Activated naive CD4-positive, alpha-beta T cell treated with anti-CD3 and anti-CD28 coated beads, Interleukin-2, amount 10 ng/mL, durations not matched to agents 7 days and 5 days (primary cell): Measurements from ENCODE around the gene SLC23A2.

Experiments
- CTCF ChIA-PET: fragments of 350-600 bp; sonication (Branson Sonifier 250); formaldehyde crosslinking; loops from one replicate; lab custom pipeline; 2021; ENCODE audit warnings: antibody characterized with exemption; lab: Charles Lee
- DNase-seq: peaks from one replicate; pipeline ENCODE4 v3.0.0-alpha.2; 2020
- H3K27ac Mint-ChIP-seq: one replicate; pipeline ENCODE4 v1.8.0; 2021; ENCODE audit warnings: mild to moderate bottlenecking, moderate library complexity, mixed read lengths
- H3K27me3 Mint-ChIP-seq: one replicate; pipeline ENCODE4 v1.8.0; 2021; ENCODE audit warnings: mild to moderate bottlenecking, mixed read lengths
- H3K36me3 Mint-ChIP-seq: one replicate; pipeline ENCODE4 v1.8.0; 2021; ENCODE audit warnings: mixed read lengths
- H3K4me1 Mint-ChIP-seq: one replicate; pipeline ENCODE4 v1.8.0; 2021; ENCODE audit warnings: mixed read lengths
- H3K4me3 Mint-ChIP-seq: one replicate; pipeline ENCODE4 v1.8.0; 2021; ENCODE audit warnings: mild to moderate bottlenecking, moderate library complexity, mixed read lengths
- H3K9me3 Mint-ChIP-seq: one replicate; pipeline ENCODE4 v1.8.0; 2021; ENCODE audit warnings: mixed read lengths

Gene SLC23A2

GRCh38 chr20:4832469-4832868 lies 168.8 kb downstream of the SLC23A2 start:
- Mint-ChIP-seq H3K36me3 (no peaks in the 10 kb centered on the region), H3K4me3 (no peak overlapping the region), H3K27me3 (peaks cover 41% of the 10 kb centered on the region), H3K9me3 (no peaks in the 10 kb centered on the region), H3K27ac (no peak overlapping the region), H3K4me1 (no peaks in the 10 kb centered on the region)
- DNase-seq: no peak
- CTCF ChIA-PET: interaction anchor here (1.0 to 1.3 kb wide), 2 partner anchors 71 to 123 kb away, joined by 3 read pairs; no protein-coding TSS in a partner anchor

DNA sequence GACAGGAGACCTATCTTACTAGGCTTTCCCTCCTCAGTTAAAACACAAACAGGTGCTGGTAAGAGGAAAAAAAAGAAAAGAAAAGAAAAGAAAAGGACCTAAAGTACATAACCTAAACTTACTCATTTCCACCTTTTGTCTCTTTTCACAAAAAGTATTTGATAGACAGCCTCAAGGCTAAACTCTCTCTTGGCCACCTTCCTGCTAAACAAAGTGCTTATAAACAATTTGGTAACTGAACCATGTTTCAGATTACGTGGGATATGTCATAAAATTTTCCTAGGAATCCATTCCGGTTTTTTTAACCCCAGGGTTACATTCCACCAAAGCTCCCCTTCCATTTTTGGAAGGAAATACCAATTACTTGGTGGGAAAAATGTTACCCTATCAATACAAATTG lies 170.6 kb downstream of the SLC23A2 start:
- Mint-ChIP-seq H3K4me1 (no peaks in the 10 kb centered on the region), H3K9me3 (no peaks in the 10 kb centered on the region), H3K27me3 (peaks cover 29% of the 10 kb centered on the region), H3K36me3 (no peaks in the 10 kb centered on the region), H3K4me3 (no peak overlapping the region), H3K27ac (no peak overlapping the region)
- no peak for DNase-seq
- CTCF ChIA-PET: no interaction called here

DNA sequence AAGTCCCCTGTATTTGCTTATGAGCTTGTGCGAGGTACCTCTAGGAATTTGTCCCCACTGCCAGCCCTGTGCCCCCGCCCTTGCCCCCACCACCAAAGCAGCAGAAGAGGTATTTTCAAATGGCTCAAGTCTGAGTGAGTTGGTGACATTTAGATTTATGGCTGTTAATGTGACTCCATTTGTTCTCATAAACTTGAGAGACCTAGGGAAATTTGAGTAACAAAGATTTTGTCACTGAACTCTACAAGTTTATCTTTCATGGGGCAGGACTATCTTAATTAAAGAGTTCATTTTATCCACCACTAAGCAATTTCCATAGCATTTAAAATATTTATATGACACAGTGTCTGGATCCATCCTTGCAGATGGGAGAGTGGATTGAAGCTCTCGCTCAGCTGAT lies 171.1 kb downstream of the SLC23A2 start:
- peaks cover 25% of the 10 kb centered on the region for H3K27me3 Mint-ChIP-seq

GRCh38 chr20:4829514-4830215 lies 171.6 kb downstream of the SLC23A2 start:
- H3K4me1 Mint-ChIP-seq: no peaks in the 10 kb centered on the region
- DNase-seq: no peak
- H3K9me3 Mint-ChIP-seq: no peaks in the 10 kb centered on the region
- no peak overlapping the region for H3K4me3 Mint-ChIP-seq
- H3K27ac Mint-ChIP-seq: no peak overlapping the region
- H3K27me3 Mint-ChIP-seq: peaks cover 22% of the 10 kb centered on the region
- CTCF ChIA-PET: no interaction called here
- no peaks in the 10 kb centered on the region for H3K36me3 Mint-ChIP-seq

More for the DNA sequence above, 171.1 kb downstream of the SLC23A2 start:
- Mint-ChIP-seq H3K27ac (no peak overlapping the region), H3K9me3 (no peaks in the 10 kb centered on the region), H3K4me1 (no peaks in the 10 kb centered on the region), H3K4me3 (no peak overlapping the region), H3K36me3 (no peaks in the 10 kb centered on the region)
- DNase-seq: no peak
- CTCF ChIA-PET: no interaction called here

DNA sequence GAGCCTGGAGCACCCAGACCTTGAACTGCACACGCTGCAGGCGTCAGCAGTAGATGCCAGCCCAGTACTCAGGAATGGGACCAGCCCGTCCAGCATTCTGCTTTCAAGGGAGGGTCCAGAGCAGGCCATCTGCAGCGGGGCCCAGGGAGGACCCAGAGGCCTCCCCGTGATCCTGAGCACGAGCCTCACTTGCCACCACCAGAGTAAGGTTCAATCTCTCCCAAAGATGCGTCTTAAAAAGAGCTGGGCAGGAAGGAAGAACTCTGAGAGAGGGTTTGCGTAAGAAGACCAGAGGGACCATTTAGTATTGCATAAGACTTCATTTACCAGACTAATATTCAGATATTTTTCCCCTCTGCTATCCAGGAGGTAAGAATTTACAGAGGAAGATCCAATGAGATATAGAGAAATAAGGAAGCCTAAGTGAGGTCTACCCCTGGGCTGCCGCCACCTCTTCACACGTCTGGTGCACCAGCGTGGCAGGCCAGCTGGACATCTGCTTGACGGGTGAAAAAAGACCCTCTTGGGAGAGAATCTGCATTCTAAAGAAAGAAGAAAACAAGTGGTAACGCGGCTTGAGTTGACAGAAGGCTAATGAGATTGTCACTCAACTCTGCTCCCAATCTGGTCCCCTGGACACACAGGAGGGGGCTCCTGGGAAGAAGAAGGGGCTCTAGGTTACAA lies 172.3 kb downstream of the SLC23A2 start:
- CTCF ChIA-PET: no interaction called here
- Mint-ChIP-seq H3K36me3 (no peaks in the 10 kb centered on the region), H3K27ac (no peak overlapping the region), H3K4me1 (peaks cover 2% of the 10 kb centered on the region), H3K27me3 (peaks cover 16% of the 10 kb centered on the region), H3K9me3 (no peaks in the 10 kb centered on the region), H3K4me3 (no peak overlapping the region)
- DNase-seq: no peak

DNA sequence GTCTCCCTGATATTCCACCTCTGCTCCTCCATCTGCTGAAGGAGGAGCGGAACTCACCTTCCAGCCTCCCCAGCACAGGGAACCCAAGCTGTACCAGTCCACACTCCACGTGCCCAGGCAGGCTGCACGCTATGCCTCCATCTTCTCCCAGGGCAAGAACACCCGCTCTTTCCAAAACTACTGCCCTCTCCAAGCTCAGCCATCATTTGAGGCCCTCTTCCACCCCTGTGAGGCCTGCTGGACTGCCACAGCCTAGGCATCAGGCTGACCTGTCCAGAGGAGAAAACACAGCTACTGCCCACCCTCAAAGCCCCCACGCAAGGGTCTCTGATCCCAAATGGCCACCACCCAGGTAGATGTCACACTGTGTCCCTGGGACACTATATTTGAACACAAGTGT lies 179.7 kb downstream of the SLC23A2 start:
- no peaks in the 10 kb centered on the region for H3K9me3 Mint-ChIP-seq
- CTCF ChIA-PET: no interaction called here
- peaks cover 42% of the 10 kb centered on the region for H3K4me1 Mint-ChIP-seq
- no peaks in the 10 kb centered on the region for H3K27me3 Mint-ChIP-seq
- peaks cover 45% of the 10 kb centered on the region for H3K36me3 Mint-ChIP-seq
- DNase-seq: no peak
- H3K27ac Mint-ChIP-seq: peak overlapping the region; percentile 49
- peak overlapping the region; percentile 98 for H3K4me3 Mint-ChIP-seq

- H3K27ac Mint-ChIP-seq: no peak overlapping the region
- CTCF ChIA-PET: no interaction called here
Measured at GRCh38 chr20:4820806-4821518, 180.3 kb downstream of the SLC23A2 start.

DNA sequence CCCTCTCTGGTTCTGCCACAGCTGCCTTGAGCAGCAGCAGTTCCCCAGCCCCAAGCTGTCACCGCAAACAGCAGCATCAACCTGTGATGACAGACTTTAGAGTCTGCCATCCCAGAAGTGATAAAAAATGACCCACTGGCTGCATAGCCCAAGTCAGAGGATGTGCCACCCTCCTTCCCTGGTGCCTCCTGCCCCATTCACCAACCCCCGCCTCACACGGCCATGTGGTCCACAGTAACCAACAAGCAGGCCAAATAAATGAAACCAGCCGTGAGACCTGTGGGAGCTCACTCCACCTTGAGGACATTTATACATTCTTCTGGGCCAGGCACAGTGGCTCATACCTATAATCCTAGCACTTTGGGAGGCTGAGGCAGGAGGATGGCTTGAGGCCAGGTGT lies 181.4 kb downstream of the SLC23A2 start:
- Mint-ChIP-seq H3K36me3 (peaks cover 56% of the 10 kb centered on the region), H3K4me1 (peaks cover 54% of the 10 kb centered on the region), H3K27me3 (no peaks in the 10 kb centered on the region), H3K27ac (no peak overlapping the region), H3K4me3 (no peak overlapping the region), H3K9me3 (no peaks in the 10 kb centered on the region)
- DNase-seq: no peak
- CTCF ChIA-PET: no interaction called here

More at GRCh38 chr20:4820806-4821518, 180.3 kb downstream of the SLC23A2 start:
- Mint-ChIP-seq H3K4me3 (peak overlapping the region; percentile 47), H3K9me3 (no peaks in the 10 kb centered on the region), H3K27me3 (no peaks in the 10 kb centered on the region), H3K4me1 (peaks cover 45% of the 10 kb centered on the region), H3K36me3 (peaks cover 48% of the 10 kb centered on the region)
- no peak for DNase-seq

DNA sequence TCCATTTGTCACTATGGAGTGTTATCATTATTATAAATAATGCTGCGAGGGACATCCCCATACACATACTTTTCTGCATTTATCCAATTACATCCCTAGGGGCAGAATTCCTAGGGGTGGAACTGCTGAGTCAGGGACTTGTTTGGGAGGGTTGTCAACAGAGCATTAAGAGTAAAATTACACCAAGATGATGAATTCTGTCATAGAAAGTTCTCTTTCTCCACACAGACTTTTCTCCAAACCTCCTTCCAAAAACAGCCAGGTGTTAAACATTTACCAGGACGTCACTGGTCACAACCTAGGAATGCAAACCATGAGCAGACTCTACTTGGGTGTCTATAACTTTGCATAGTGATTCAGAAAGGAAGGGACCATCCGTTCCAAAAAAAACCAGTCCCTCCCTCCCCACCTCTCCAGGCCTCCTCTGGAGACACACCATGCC lies 184.1 kb downstream of the SLC23A2 start:
- Mint-ChIP-seq H3K9me3 (no peaks in the 10 kb centered on the region), H3K4me3 (no peak overlapping the region), H3K27me3 (no peaks in the 10 kb centered on the region), H3K4me1 (peaks cover 75% of the 10 kb centered on the region), H3K36me3 (peaks cover 75% of the 10 kb centered on the region), H3K27ac (peak overlapping the region; percentile 33)
- DNase-seq: no peak
- CTCF ChIA-PET: no interaction called here

- no peak for DNase-seq
- CTCF ChIA-PET: interaction anchor here (0.6 to 1.5 kb wide), 3 partner anchors 9 to 185 kb away, joined by 3 to 4 read pairs (median 3); no protein-coding TSS in a partner anchor
- H3K4me3 Mint-ChIP-seq: peak overlapping the region; percentile 91
- H3K27me3 Mint-ChIP-seq: no peaks in the 10 kb centered on the region
- peaks cover 70% of the 10 kb centered on the region for H3K36me3 Mint-ChIP-seq
- H3K4me1 Mint-ChIP-seq: peaks cover 75% of the 10 kb centered on the region
- H3K27ac Mint-ChIP-seq: peak overlapping the region; percentile 98
- no peaks in the 10 kb centered on the region for H3K9me3 Mint-ChIP-seq
Measured at GRCh38 chr20:4815628-4816027, 185.7 kb downstream of the SLC23A2 start.

GRCh38 chr20:4814696-4815252 lies 186.5 kb downstream of the SLC23A2 start:
- Mint-ChIP-seq H3K27me3 (no peaks in the 10 kb centered on the region), H3K4me1 (peaks cover 78% of the 10 kb centered on the region), H3K27ac (peak overlapping the region; percentile 98), H3K4me3 (peak overlapping the region; percentile 91), H3K36me3 (peaks cover 72% of the 10 kb centered on the region), H3K9me3 (no peaks in the 10 kb centered on the region)
- CTCF ChIA-PET: interaction anchor here (1.0 to 1.5 kb wide), 3 partner anchors 10 to 135 kb away, joined by 3 to 4 read pairs (median 4); no protein-coding TSS in a partner anchor
- DNase-seq: peak; percentile 72

- Mint-ChIP-seq H3K27me3 (no peaks in the 10 kb centered on the region), H3K27ac (peak overlapping the region; percentile 98), H3K4me1 (peaks cover 79% of the 10 kb centered on the region), H3K9me3 (no peaks in the 10 kb centered on the region), H3K4me3 (peak overlapping the region; percentile 91), H3K36me3 (peaks cover 73% of the 10 kb centered on the region)
- peak; percentile 79 for DNase-seq
- CTCF ChIA-PET: interaction anchor here (1.0 to 1.5 kb wide), 4 partner anchors 11 to 159 kb away, joined by 3 to 4 read pairs (median 4); no protein-coding TSS in a partner anchor
Measured at GRCh38 chr20:4813863-4814695, 187.2 kb downstream of the SLC23A2 start.
